ENCODE measurements around the gene PRPF19. TPM values are rescaled to one million over a fixed set of nuclear protein-coding genes. Genes with fewer than 3 reads are reported as not detected.

PRPF19 gene
- total RNA-seq, 4 donors from 2014 or later = 50.2 to 73.6 (median 60.5) TPM

DNA sequence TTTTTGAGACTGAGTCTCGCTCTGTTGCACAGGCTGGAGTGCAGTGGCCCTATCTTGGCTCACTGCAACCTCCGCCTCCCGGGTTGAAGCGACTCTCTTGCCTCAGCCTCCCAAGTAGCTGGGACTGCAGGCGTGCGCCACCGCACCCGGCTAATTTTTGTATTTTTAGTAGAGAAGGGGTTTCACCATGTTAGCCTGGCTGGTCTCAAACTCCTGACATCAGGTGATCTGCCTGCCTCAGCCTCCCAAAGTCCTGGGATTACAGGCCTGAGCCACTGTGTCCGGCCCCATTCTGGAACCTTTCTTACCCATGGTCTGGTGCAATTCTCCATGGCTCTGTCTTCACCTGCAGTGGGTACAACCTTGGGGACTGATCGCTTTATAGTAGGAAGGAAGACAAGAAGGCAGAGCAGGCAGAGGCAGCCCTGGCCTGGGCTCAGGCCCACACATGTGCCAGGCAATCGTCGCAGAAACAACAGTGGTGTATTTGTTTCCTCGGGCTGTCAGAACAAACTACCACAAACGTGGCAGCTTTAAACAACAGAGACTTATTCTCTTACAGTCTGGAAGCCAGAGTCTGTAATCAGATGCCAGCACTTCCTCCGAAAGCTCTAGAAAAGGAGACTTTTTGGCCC lies 46.7 kb downstream of the PRPF19 start:
- H3K27me3 ChIP-seq = peaks cover 8% of the 10 kb centered on the region
- ATAC-seq = no peak
- H3K9me3 ChIP-seq = no peaks in the 10 kb centered on the region
- TF ChIP-seq EP300 (IDR thresholded peaks at IDR 0.05) (no peak), POLR2A (IDR thresholded peaks at IDR 0.05) (no peak), POLR2AphosphoS5 (IDR thresholded peaks at IDR 0.05) (no peak)
- TF ChIP-seq, protein P1, sequence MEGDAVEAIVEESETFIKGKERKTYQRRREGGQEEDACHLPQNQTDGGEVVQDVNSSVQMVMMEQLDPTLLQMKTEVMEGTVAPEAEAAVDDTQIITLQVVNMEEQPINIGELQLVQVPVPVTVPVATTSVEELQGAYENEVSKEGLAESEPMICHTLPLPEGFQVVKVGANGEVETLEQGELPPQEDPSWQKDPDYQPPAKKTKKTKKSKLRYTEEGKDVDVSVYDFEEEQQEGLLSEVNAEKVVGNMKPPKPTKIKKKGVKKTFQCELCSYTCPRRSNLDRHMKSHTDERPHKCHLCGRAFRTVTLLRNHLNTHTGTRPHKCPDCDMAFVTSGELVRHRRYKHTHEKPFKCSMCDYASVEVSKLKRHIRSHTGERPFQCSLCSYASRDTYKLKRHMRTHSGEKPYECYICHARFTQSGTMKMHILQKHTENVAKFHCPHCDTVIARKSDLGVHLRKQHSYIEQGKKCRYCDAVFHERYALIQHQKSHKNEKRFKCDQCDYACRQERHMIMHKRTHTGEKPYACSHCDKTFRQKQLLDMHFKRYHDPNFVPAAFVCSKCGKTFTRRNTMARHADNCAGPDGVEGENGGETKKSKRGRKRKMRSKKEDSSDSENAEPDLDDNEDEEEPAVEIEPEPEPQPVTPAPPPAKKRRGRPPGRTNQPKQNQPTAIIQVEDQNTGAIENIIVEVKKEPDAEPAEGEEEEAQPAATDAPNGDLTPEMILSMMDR (IDR thresholded peaks at IDR 0.05) = no peak
- no peaks in the 10 kb centered on the region for H3K4me1 ChIP-seq
- WGBS, 2 donors (ENCODE audit: low coverage in 1 of 2) = 57 to 98% methylated on average over 2 to 7 of the region's 15 CpGs
- H3K36me3 ChIP-seq = no peaks in the 10 kb centered on the region
- no peak overlapping the region for H3K27ac ChIP-seq
- H3K4me3 ChIP-seq = no peak overlapping the region

DNA sequence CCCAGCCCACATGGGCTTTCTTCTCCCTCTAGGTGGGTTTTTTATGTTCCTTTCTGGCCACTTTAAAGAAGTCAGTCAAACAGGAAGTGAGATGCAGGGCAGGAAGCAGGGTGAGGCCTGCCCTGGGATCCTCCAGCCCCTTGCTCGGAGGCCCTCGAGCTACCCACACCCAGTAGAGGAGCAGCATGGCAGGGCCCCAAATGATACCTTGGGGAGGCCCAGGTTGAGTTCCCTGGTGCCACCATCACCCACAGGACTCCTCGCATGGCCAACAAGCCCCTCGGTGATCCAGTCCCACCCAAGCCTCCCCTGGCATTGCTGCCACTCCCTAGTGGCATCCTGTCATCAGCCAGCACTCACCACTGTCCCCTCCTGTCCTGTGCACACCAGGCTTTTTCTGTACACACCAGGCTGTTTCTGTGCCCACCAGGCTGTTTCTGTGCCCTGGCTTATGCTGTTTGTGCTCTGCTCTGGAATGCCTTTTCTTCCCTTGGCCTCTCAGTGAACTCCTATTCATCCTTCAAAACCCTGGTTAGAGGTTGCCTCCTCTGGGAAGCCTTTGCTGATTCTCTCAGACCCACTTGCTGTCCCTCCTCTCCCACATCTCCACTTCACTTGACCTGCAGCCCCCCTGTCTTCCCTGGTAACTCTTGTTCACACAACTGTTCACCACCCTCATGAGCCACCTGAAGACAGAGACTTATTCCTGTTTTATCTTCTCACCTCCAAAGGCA lies 47.5 kb downstream of the PRPF19 start:
- no peaks in the 10 kb centered on the region for H3K36me3 ChIP-seq
- ATAC-seq = no peak
- no peaks in the 10 kb centered on the region for H3K4me1 ChIP-seq
- TF ChIP-seq POLR2A (IDR thresholded peaks at IDR 0.05) = no peak
- TF ChIP-seq, protein P1 (IDR thresholded peaks at IDR 0.05) = no peak
- TF ChIP-seq EP300 (IDR thresholded peaks at IDR 0.05) = no peak
- TF ChIP-seq POLR2AphosphoS5 (IDR thresholded peaks at IDR 0.05) = no peak
- H3K27me3 ChIP-seq = peaks cover 15% of the 10 kb centered on the region
- no peaks in the 10 kb centered on the region for H3K9me3 ChIP-seq
- H3K27ac ChIP-seq = no peak overlapping the region
- H3K4me3 ChIP-seq = no peak overlapping the region
- 68 to 93% methylated on average over 2 to 3 of the region's 4 CpGs for WGBS, 2 donors (ENCODE audit: low coverage in 1 of 2)

GRCh38 chr11:60858236-60858635 lies 48.1 kb downstream of the PRPF19 start:
- TF ChIP-seq POLR2AphosphoS5 (IDR thresholded peaks at IDR 0.05) (no peak), POLR2A (IDR thresholded peaks at IDR 0.05) (no peak), EP300 (IDR thresholded peaks at IDR 0.05) (no peak)
- TF ChIP-seq, protein P1 (IDR thresholded peaks at IDR 0.05) = no peak
- Histone ChIP-seq H3K4me1 (no peaks in the 10 kb centered on the region), H3K27me3 (peaks cover 18% of the 10 kb centered on the region), H3K4me3 (no peak overlapping the region), H3K27ac (no peak overlapping the region), H3K9me3 (no peaks in the 10 kb centered on the region), H3K36me3 (peaks cover 0 to 3% of the 10 kb centered on the region in 2 donors)
- no peak for ATAC-seq
- WGBS, 2 donors (ENCODE audit: low coverage in 1 of 2) = 50 to 65% methylated on average over 2 to 7 of the region's 8 CpGs

DNA sequence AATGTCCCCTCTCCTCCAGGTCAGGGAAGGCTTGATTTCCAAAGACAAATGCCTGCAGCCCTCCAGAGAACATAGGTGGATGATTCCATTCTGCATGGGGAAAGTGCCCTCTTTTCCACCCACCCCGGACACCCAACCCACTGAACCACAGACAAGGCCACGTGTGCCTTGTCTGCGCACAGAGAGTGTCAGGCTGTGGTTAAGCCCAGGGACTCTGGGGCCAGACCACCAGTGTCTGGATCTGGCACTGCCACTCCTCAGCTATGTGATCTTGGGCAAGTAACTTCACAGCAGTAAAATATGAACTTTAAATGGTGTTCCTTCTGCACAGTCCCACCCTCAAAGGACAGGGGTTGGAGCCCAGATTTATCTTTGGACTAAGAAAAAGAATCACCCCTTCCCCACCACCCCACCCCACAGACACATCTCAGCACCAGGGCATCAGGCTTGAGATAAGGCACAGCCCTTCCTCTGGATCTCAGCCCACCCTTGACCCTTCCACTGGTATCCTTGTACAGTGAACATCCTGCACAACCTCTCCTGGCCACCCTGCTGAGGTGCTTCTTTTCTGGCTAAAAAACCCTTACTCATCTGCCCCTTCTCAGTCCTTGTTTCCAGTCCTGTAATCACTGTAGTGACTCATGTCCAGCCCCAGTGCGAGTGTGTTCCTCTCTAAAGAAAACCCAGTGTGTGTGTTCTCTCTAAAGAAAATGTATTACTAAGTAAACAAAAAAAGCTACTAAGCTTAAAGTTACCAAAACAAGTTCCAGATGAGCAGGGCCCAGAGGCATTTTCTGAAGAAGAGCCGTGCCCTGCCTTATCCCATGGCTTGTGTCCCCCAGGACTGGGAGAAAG lies 48.8 kb downstream of the PRPF19 start:
- H3K27me3 ChIP-seq = peaks cover 24% of the 10 kb centered on the region
- peaks cover 0 to 9% of the 10 kb centered on the region in 2 donors for H3K36me3 ChIP-seq
- no peak overlapping the region for H3K4me3 ChIP-seq
- no peak overlapping the region for H3K27ac ChIP-seq
- 80% methylated on average over 1 of the region's 5 CpGs; no CpG with 5 or more reads in 1 of the 2 donors for WGBS, 2 donors (ENCODE audit: low coverage in 1 of 2)
- ATAC-seq = no peak
- peaks cover 0 to under 1% (median 0%) of the 10 kb centered on the region in 3 donors for H3K4me1 ChIP-seq
- H3K9me3 ChIP-seq = no peaks in the 10 kb centered on the region
- TF ChIP-seq, protein P1 (IDR thresholded peaks at IDR 0.05) = no peak
- TF ChIP-seq POLR2A (IDR thresholded peaks at IDR 0.05) = no peak
- TF ChIP-seq POLR2AphosphoS5 (IDR thresholded peaks at IDR 0.05) = no peak
- TF ChIP-seq EP300 (IDR thresholded peaks at IDR 0.05) = no peak

Data from gastroesophageal sphincter (tissue), 4 donors.